NT2/D1 (cell line): Measurements from ENCODE around the gene MRAP.

Source experiments
- DNase-seq: peaks from one replicate; pipeline ENCODE4 v3.0.0-alpha.2; 2011; ENCODE audit warnings: low read depth, low spot score
- H3K27me3 ChIP-seq: 2 replicates; pipeline ENCODE4 v1.6.0; 2011; ENCODE audit warnings: mild to moderate bottlenecking; ENCODE audit not compliant: insufficient read length, insufficient read depth
- H3K36me3 ChIP-seq: 2 replicates; pipeline ENCODE4 v1.6.1; 2011; ENCODE audit warnings: mild to moderate bottlenecking, low read length, mixed read lengths; ENCODE audit not compliant: insufficient read depth, insufficient read length
- H3K4me1 ChIP-seq: 2 replicates; pipeline ENCODE4 v1.5.1; 2011; ENCODE audit not compliant: insufficient read depth, insufficient read length
- H3K4me3 ChIP-seq: 2 replicates; pipeline ENCODE4 v1.5.1; 2011; ENCODE audit warnings: low read depth; ENCODE audit not compliant: insufficient read length
- H3K9ac ChIP-seq: 2 replicates; pipeline ENCODE4 v1.6.0; 2011; ENCODE audit warnings: low read depth; ENCODE audit not compliant: insufficient read length
- H3K9me3 ChIP-seq: 2 replicates; pipeline ENCODE4 v1.5.1; 2011; ENCODE audit warnings: mild to moderate bottlenecking, low read length; ENCODE audit not compliant: insufficient read depth
- SUZ12 ChIP-seq: IDR thresholded peaks from 2 replicates; pipeline ENCODE4 v1.6.1; 2011; ENCODE audit not compliant: insufficient read length, insufficient read depth; ENCODE audit errors: extremely low read depth
- YY1 ChIP-seq: IDR thresholded peaks from 2 replicates; pipeline ENCODE4 v1.6.1; 2011; ENCODE audit not compliant: insufficient read length, insufficient read depth
- ZNF274 ChIP-seq: IDR thresholded peaks from 2 replicates; pipeline ENCODE4 v1.6.1; 2011; ENCODE audit warnings: mild to moderate bottlenecking, low read depth, low read length

The MRAP gene

DNA sequence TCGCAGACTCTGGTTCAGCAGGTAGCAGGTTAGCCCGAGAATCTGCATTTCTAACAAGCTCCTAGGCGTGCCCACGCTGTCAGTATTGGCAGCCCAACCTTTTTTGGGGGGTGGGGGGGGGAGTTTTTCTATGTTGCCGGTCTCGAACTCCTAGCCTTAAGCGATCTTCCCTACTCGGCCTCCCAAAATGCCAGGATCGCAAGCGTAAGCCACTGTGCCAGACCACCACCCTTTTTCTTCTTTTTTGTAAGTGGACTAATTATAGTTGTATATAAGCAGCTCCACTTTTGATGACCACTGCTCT lies 19.3 kb upstream of the MRAP start:
- Histone ChIP-seq H3K4me3 (peak overlapping the region; percentile 99), H3K27me3 (no peaks in the 10 kb centered on the region), H3K36me3 (peaks cover 17% of the 10 kb centered on the region), H3K9me3 (no peaks in the 10 kb centered on the region), H3K9ac (peak overlapping the region; percentile 90), H3K4me1 (no peaks in the 10 kb centered on the region)
- DNase-seq, result no peak
- no peak for TF ChIP-seq SUZ12
- TF ChIP-seq ZNF274, result no peak
- TF ChIP-seq YY1, result no peak

GRCh38 chr21:32281531-32281930 lies 17.1 kb upstream of the MRAP start:
- no peak for DNase-seq

DNA sequence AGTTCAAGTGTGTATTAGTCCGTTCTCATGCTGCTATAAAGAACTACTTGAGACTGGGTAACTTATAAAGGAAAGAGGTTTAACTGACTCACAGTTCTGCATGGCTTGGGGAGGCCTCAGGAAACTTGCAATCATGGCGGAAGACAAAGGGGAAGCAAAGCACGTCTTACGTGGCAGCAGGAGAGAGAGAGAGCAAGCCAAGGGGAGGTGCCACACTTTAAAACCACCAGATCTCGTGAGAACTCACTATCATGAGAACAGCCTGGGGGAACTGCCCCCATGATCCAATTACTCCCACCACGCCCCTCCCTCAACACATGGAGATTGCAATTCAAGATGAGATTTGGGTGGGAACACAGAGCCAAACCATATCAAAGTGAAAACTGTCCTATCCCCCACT lies 15.7 kb upstream of the MRAP start:
- no peaks in the 10 kb centered on the region for H3K9me3 ChIP-seq
- no peak overlapping the region for H3K9ac ChIP-seq
- no peak for DNase-seq
- no peak for TF ChIP-seq ZNF274
- no peak for TF ChIP-seq YY1
- TF ChIP-seq SUZ12, result no peak
- H3K27me3 ChIP-seq, result no peaks in the 10 kb centered on the region
- no peak overlapping the region for H3K4me3 ChIP-seq
- no peaks in the 10 kb centered on the region for H3K4me1 ChIP-seq
- H3K36me3 ChIP-seq, result no peaks in the 10 kb centered on the region

More at GRCh38 chr21:32281531-32281930, 17.1 kb upstream of the MRAP start:
- Histone ChIP-seq H3K4me3 (no peak overlapping the region), H3K9me3 (no peaks in the 10 kb centered on the region), H3K27me3 (no peaks in the 10 kb centered on the region), H3K36me3 (no peaks in the 10 kb centered on the region), H3K4me1 (no peaks in the 10 kb centered on the region), H3K9ac (no peak overlapping the region)
- TF ChIP-seq ZNF274, result no peak
- TF ChIP-seq YY1, result no peak
- no peak for TF ChIP-seq SUZ12

- no peaks in the 10 kb centered on the region for H3K9me3 ChIP-seq
- H3K9ac ChIP-seq, result no peak overlapping the region
- H3K36me3 ChIP-seq, result no peaks in the 10 kb centered on the region
- DNase-seq, result no peak
- H3K4me3 ChIP-seq, result no peak overlapping the region
- no peaks in the 10 kb centered on the region for H3K27me3 ChIP-seq
- no peak for TF ChIP-seq SUZ12
- no peak for TF ChIP-seq YY1
- TF ChIP-seq ZNF274, result no peak
- H3K4me1 ChIP-seq, result no peaks in the 10 kb centered on the region
These were observed 13.2 kb upstream of the MRAP start for GRCh38 chr21:32285476-32285875.

DNA sequence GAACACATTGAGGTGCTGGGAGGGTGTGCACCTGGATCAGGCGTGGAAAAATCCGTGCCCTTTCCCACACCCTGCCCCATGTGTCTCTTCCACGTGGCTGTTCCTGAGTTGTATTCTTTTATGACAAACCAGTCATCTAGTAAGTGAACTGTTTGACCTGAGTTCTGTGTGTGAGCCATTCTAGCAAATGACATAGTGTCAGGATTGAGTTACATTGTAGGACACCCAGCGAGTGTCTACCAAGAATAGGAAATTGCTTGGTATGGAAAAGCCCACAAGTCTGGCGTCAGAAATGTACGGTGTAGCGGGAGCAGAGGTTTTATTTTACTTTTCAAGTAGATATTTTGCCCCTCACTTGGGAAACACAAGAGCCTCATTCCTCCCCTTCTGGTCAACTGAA lies 1.2 kb upstream of the MRAP start:
- Histone ChIP-seq H3K4me3 (no peak overlapping the region), H3K27me3 (no peaks in the 10 kb centered on the region), H3K9me3 (peaks cover 6% of the 10 kb centered on the region; the same call in 1 of the 2 replicates), H3K36me3 (peaks cover 26% of the 10 kb centered on the region), H3K9ac (no peak overlapping the region), H3K4me1 (no peaks in the 10 kb centered on the region)
- TF ChIP-seq YY1 (no peak), SUZ12 (no peak)
- no peak for DNase-seq

GRCh38 chr21:32298148-32298559 lies 501 bp upstream of the MRAP start:
- no peak for TF ChIP-seq YY1
- TF ChIP-seq SUZ12, result no peak
- TF ChIP-seq ZNF274, result no peak
- H3K9ac ChIP-seq, result no peak overlapping the region
- H3K4me3 ChIP-seq, result no peak overlapping the region
- peaks cover 6% of the 10 kb centered on the region; the same call in 1 of the 2 replicates for H3K9me3 ChIP-seq
- no peak for DNase-seq
- no peaks in the 10 kb centered on the region for H3K4me1 ChIP-seq
- H3K27me3 ChIP-seq, result no peaks in the 10 kb centered on the region
- peaks cover 29% of the 10 kb centered on the region for H3K36me3 ChIP-seq

DNA sequence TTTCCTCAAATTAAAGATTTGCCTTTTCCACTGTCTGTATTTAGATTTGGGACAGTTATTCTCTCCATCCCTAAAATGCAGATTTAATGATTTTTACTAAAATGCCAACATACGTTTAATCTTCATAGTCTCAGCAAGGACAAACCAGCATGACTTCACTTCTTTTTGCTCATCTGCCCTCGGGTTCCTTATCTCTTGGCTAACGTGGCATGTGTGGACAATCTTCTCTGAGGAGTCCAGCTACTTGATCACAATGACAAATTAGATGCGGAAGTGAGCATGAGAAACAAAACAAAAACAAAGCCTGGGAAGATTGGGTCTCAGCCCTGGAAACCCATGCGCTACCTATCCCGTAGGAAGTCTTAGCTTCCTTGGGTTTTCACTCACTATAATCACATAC lies 1.0 kb downstream of the MRAP start:
- no peak for DNase-seq
- Histone ChIP-seq H3K27me3 (no peaks in the 10 kb centered on the region), H3K4me3 (no peak overlapping the region), H3K4me1 (no peaks in the 10 kb centered on the region), H3K9me3 (peaks cover 6% of the 10 kb centered on the region; the same call in 1 of the 2 replicates), H3K36me3 (peaks cover 32% of the 10 kb centered on the region), H3K9ac (no peak overlapping the region)
- no peak for TF ChIP-seq ZNF274

DNA sequence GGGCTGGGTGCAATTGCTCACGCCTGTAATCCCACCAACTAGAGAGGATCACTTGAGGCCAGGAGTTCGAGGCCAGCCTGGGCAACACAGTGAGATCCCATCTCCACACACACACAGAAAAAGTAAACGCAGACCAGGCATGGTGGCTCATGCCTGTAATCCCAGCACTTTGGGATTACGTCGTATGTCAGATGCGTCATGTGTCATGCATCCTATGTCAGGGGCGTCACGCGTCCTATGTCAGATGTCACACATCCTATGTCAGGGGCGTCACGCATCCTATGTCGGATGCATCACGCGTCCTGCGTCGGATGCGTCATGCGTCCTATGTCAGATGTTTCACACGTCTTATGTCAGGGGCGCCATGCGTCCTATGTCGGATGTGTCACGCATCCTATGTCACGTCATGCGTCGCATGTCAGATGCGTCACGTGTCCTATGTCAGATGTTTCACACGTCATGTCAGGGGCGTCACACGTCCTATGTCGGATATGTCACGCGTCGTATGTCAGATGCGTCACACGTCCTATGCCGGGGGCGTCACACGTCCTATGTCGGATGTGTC lies 1.5 kb downstream of the MRAP start:
- Histone ChIP-seq H3K4me3 (no peak overlapping the region), H3K4me1 (no peaks in the 10 kb centered on the region), H3K9ac (no peak overlapping the region), H3K9me3 (peaks cover 6% of the 10 kb centered on the region; the same call in 1 of the 2 replicates), H3K36me3 (peaks cover 32% of the 10 kb centered on the region), H3K27me3 (no peaks in the 10 kb centered on the region)
- TF ChIP-seq ZNF274 (no peak), SUZ12 (no peak), YY1 (no peak)
- no peak for DNase-seq
